Measurements from ENCODE around the gene ANKRD34A. TPM values are rescaled to one million over a fixed set of nuclear protein-coding genes. Genes with fewer than 3 reads are reported as not detected.

Gene ANKRD34A
- total and polyA plus RNA-seq, 4 donors: 0.06 to 1.0 (median 0.46) TPM

DNA sequence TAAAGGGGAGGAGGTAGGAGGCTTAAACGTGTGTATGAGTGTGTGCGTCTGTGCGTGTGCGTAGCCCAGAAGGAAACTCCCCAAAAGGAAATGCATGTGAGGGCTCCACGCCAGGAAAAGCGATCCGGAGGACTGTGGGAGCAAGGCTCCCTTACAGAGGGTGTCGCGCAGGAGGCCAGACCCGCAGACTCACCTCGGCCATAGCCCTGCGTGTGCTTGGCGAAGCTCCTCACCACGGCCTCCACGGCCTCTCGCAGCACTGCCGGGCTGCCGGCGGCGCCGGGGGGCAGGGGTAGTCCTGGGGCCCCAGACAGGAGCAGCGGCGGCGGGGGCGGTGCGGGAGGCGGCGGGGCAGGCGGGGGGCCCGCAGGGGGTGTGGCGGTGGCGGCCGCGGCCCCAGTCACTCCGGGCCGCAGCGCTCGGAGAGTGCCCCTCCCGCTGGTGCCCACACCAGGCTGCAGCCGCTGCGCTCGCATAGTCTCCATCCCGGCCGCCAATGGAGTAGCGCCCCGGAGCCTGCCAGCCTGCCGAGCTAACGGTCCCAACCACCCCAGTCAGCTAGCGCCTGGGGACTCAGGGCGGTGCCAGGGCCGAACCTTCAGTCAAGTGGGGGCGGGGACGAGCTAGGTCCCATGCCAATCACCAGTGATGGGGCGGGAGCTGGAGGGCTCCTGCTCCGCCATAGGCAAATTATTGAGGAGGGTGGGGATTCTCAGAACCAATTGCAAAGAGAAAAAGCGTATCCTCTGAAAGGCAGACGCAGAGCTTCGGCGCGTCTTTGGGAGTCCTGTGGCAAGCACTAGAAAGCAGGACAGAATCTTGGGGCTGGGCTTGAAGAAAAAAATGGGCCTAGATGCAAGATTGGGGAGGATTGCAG is 6.7 kb downstream of the ANKRD34A start, which contains the start of gene LIX1L:
Gene LIX1L (minus strand): TSS at position 575 of the 877 bp plus-strand sequence. CDS start 90 bp downstream, at position 485.
- peak within 1 kb of the TSS; percentile 95 to 98 for H3K27ac ChIP-seq (ENCODE audit: low read depth in 1 of 2, low read length in 1 of 2)
- TF ChIP-seq, protein P1, sequence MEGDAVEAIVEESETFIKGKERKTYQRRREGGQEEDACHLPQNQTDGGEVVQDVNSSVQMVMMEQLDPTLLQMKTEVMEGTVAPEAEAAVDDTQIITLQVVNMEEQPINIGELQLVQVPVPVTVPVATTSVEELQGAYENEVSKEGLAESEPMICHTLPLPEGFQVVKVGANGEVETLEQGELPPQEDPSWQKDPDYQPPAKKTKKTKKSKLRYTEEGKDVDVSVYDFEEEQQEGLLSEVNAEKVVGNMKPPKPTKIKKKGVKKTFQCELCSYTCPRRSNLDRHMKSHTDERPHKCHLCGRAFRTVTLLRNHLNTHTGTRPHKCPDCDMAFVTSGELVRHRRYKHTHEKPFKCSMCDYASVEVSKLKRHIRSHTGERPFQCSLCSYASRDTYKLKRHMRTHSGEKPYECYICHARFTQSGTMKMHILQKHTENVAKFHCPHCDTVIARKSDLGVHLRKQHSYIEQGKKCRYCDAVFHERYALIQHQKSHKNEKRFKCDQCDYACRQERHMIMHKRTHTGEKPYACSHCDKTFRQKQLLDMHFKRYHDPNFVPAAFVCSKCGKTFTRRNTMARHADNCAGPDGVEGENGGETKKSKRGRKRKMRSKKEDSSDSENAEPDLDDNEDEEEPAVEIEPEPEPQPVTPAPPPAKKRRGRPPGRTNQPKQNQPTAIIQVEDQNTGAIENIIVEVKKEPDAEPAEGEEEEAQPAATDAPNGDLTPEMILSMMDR (IDR thresholded peaks at IDR 0.05; ENCODE audit: control extremely low read depth, extremely low read depth): no peak
- H3K4me3 ChIP-seq: peak within 1 kb of the TSS; percentile 67
- no peaks in the 10 kb centered on the region for H3K9me3 ChIP-seq (ENCODE audit: control insufficient read depth in 4 of 4, insufficient read depth in 3 of 4, low read length in 3 of 4)
- H3K27me3 ChIP-seq (ENCODE audit: control insufficient read depth in 3 of 3, insufficient read depth in 3 of 3, low read length in 2 of 3): peaks cover 0 to 18% (median 4%) of the 10 kb centered on the region in 3 donors
- H3K4me1 ChIP-seq (ENCODE audit: control insufficient read depth in 5 of 5, insufficient read depth in 5 of 5, low read length in 5 of 5): peaks cover 12 to 61% (median 16%) of the 10 kb centered on the region in 5 donors
- peaks cover 0 to 3% (median 0%) of the 10 kb centered on the region in 4 donors for H3K36me3 ChIP-seq (ENCODE audit: control insufficient read depth in 4 of 4, insufficient read depth in 4 of 4, low read length in 4 of 4)
- 0 to 1% methylated on average over 60 of the region's 60 CpGs for whole genome bisulfite sequencing, 2 donors
- DNase-seq (peak; percentile 97 to 99 (median 98)), ATAC-seq (ENCODE audit: insufficient read depth, low FRiP score) (peak; percentile 92)
- H3K9ac ChIP-seq (ENCODE audit: insufficient read depth in 1 of 2, low read length in 2 of 2): peak within 1 kb of the TSS; percentile 17 to 96

GRCh38 chr1:145956781-145957442 is 7.5 kb downstream of the ANKRD34A start:
- Histone ChIP-seq H3K27me3 (ENCODE audit: control insufficient read depth in 3 of 3, insufficient read depth in 3 of 3, low read length in 2 of 3) (peaks cover 0 to 15% (median 2%) of the 10 kb centered on the region in 3 donors), H3K4me1 (ENCODE audit: control insufficient read depth in 5 of 5, insufficient read depth in 5 of 5, low read length in 5 of 5) (peaks cover 9 to 56% (median 15%) of the 10 kb centered on the region in 5 donors), H3K9ac (ENCODE audit: insufficient read depth in 1 of 2, low read length in 2 of 2) (peak overlapping the region; percentile 17 to 96), H3K9me3 (ENCODE audit: control insufficient read depth in 4 of 4, insufficient read depth in 3 of 4, low read length in 3 of 4) (no peaks in the 10 kb centered on the region), H3K27ac (ENCODE audit: low read depth in 1 of 2, low read length in 1 of 2) (peak overlapping the region; percentile 44 to 98), H3K4me3 (peak overlapping the region; percentile 30), H3K36me3 (ENCODE audit: control insufficient read depth in 4 of 4, insufficient read depth in 4 of 4, low read length in 4 of 4) (peaks cover 0 to 6% (median 1%) of the 10 kb centered on the region in 4 donors)
- TF ChIP-seq, protein P1 (IDR thresholded peaks at IDR 0.05; ENCODE audit: control extremely low read depth, extremely low read depth): no peak
- 13 to 16% methylated on average over 3 of the region's 3 CpGs for WGBS, 2 donors
- DNase-seq (peak; percentile 65 to 91 (median 89)), ATAC-seq (ENCODE audit: insufficient read depth, low FRiP score) (no peak)

DNA sequence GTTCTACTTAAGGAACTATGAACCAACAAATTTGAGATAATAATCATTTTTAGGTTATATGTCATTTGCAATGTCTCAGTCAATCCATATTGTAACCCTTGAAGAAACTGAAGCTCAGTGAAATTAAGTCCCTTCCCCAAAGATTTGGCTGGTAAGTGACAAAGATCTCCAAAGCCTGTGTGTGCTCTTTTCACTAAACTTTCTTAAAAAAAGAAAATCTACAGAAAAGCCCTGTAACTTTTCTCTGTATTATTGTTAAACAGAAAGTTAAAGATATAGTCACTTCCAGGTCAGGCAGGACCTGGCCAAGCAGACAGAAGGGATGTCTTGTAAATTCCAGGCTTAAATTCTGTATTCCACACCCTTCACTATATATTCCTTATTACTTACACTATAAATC is 8.0 kb downstream of the ANKRD34A start:
- peaks cover 3 to 50% (median 15%) of the 10 kb centered on the region in 5 donors for H3K4me1 ChIP-seq (ENCODE audit: control insufficient read depth in 5 of 5, insufficient read depth in 5 of 5, low read length in 5 of 5)
- no peak for ATAC-seq (ENCODE audit: insufficient read depth, low FRiP score)

More for the DNA sequence above, 8.0 kb downstream of the ANKRD34A start:
- Histone ChIP-seq H3K9me3 (ENCODE audit: control insufficient read depth in 4 of 4, insufficient read depth in 3 of 4, low read length in 3 of 4) (no peaks in the 10 kb centered on the region), H3K27me3 (ENCODE audit: control insufficient read depth in 3 of 3, insufficient read depth in 3 of 3, low read length in 2 of 3) (peaks cover 0 to 9% (median 0%) of the 10 kb centered on the region in 3 donors), H3K36me3 (ENCODE audit: control insufficient read depth in 4 of 4, insufficient read depth in 4 of 4, low read length in 4 of 4) (peaks cover 0 to 8% (median 3%) of the 10 kb centered on the region in 4 donors), H3K9ac (ENCODE audit: insufficient read depth in 1 of 2, low read length in 2 of 2) (peak overlapping the region; percentile 17 to 96), H3K27ac (ENCODE audit: low read depth in 1 of 2, low read length in 1 of 2) (peak overlapping the region in 1 of 2 donors; percentile 98), H3K4me3 (no peak overlapping the region)
- TF ChIP-seq, protein P1 (IDR thresholded peaks at IDR 0.05; ENCODE audit: control extremely low read depth, extremely low read depth): no peak
- no peak for DNase-seq

Measured in lung (tissue), 12 donors.